Measurements from ENCODE around the gene HERPUD2.

GRCh38 chr7:35717013-35717412 is 22.1 kb upstream of the HERPUD2 start:
- TF ChIP-seq EZH2 (IDR thresholded peaks at IDR 0.05; ENCODE audit: borderline replicate concordance) (no peak), CTCF (IDR thresholded peaks at IDR 0.05; ENCODE audit: poor library complexity) (no peak), EZH2phosphoT487 (IDR thresholded peaks at IDR 0.05; ENCODE audit: low read depth, severe bottlenecking, unreplicated experiment) (no peak)

Data from hepatocyte (in vitro differentiated cells).